ENCODE data around the gene STX8.
"Not testable (repeated sequence)": the region's sequence is repeated elsewhere in the genome, so short reads cannot be mapped to it uniquely, and the experiment has no call there.

Gene STX8

GRCh38 chr17:9342225-9342624 lies 233.4 kb downstream of the STX8 start:
- DNase-seq (ENCODE audit: low read depth, low spot score), result no peak

GRCh38 chr17:9339958-9340357 lies 235.7 kb downstream of the STX8 start:
- no peak for DNase-seq (ENCODE audit: low read depth, low spot score)

- not testable (repeated sequence) for DNase-seq (ENCODE audit: low read depth, low spot score)
These were observed 236.1 kb downstream of the STX8 start for GRCh38 chr17:9339482-9339881.

GRCh38 chr17:9336817-9337216 lies 238.8 kb downstream of the STX8 start:
- no peak for DNase-seq (ENCODE audit: low read depth, low spot score)

GRCh38 chr17:9334536-9335446 lies 240.8 kb downstream of the STX8 start:
- no peak for DNase-seq (ENCODE audit: low read depth, low spot score)

- no peak for DNase-seq (ENCODE audit: low read depth, low spot score)
These were observed 243.5 kb downstream of the STX8 start for GRCh38 chr17:9332132-9332494.

- no peak for DNase-seq (ENCODE audit: low read depth, low spot score)
These were observed 244.1 kb downstream of the STX8 start for GRCh38 chr17:9331279-9332131.

GRCh38 chr17:9330611-9331271 lies 244.9 kb downstream of the STX8 start:
- no peak for DNase-seq (ENCODE audit: low read depth, low spot score)

- no peak for DNase-seq (ENCODE audit: low read depth, low spot score)
These were observed 245.5 kb downstream of the STX8 start for GRCh38 chr17:9330141-9330540.

- DNase-seq (ENCODE audit: low read depth, low spot score), result no peak
These were observed 246.2 kb downstream of the STX8 start for GRCh38 chr17:9329251-9329921.

- DNase-seq (ENCODE audit: low read depth, low spot score), result no peak
These were observed 250.8 kb downstream of the STX8 start for GRCh38 chr17:9324864-9325263.

GRCh38 chr17:9322326-9322725 lies 253.3 kb downstream of the STX8 start:
- DNase-seq (ENCODE audit: low read depth, low spot score), result no peak

- no peak for DNase-seq (ENCODE audit: low read depth, low spot score)
These were observed 253.7 kb downstream of the STX8 start for GRCh38 chr17:9321890-9322289.

- DNase-seq (ENCODE audit: low read depth, low spot score), result no peak
These were observed 260.3 kb downstream of the STX8 start for GRCh38 chr17:9315360-9315759.

GRCh38 chr17:9313346-9313745 lies 262.3 kb downstream of the STX8 start:
- no peak for DNase-seq (ENCODE audit: low read depth, low spot score)

GRCh38 chr17:9309216-9309615 lies 266.4 kb downstream of the STX8 start:
- DNase-seq (ENCODE audit: low read depth, low spot score), result no peak

GRCh38 chr17:9308069-9308468 lies 267.6 kb downstream of the STX8 start:
- DNase-seq (ENCODE audit: low read depth, low spot score), result no peak

- no peak for DNase-seq (ENCODE audit: low read depth, low spot score)
These were observed 268.2 kb downstream of the STX8 start for GRCh38 chr17:9307313-9307998.

GRCh38 chr17:9306086-9306485 lies 269.5 kb downstream of the STX8 start:
- no peak for DNase-seq (ENCODE audit: low read depth, low spot score)

GRCh38 chr17:9299695-9300094 lies 275.9 kb downstream of the STX8 start:
- DNase-seq (ENCODE audit: low read depth, low spot score), result no peak

GRCh38 chr17:9298776-9299295 lies 276.8 kb downstream of the STX8 start:
- DNase-seq (ENCODE audit: low read depth, low spot score), result no peak

All from activated naive CD8-positive, alpha-beta T cell treated with anti-CD3 and anti-CD28 coated beads, Interleukin-2, amount 50 U/mL, for 16 hours (primary cell).